ENCODE results near the gene FAM50B. TPM values are rescaled to one million over a fixed set of nuclear protein-coding genes. Genes with fewer than 3 reads are reported as not detected.
A peak's percentile ranks its signal among the peaks of the same experiment; 100 is the strongest.

Gene FAM50B
- total RNA-seq, 1 donor from 2014 or later, result 5.0 TPM

GRCh38 chr6:3820563-3820962 lies 28.6 kb upstream of the FAM50B start:
- DNase-seq, result peak; percentile 44

- DNase-seq, result no peak
Measured at GRCh38 chr6:3822747-3823445, 26.3 kb upstream of the FAM50B start.

- no peak for DNase-seq
Measured at GRCh38 chr6:3823671-3824070, 25.5 kb upstream of the FAM50B start.

- no peak for DNase-seq
Measured at GRCh38 chr6:3825331-3825831, 23.8 kb upstream of the FAM50B start.

DNA sequence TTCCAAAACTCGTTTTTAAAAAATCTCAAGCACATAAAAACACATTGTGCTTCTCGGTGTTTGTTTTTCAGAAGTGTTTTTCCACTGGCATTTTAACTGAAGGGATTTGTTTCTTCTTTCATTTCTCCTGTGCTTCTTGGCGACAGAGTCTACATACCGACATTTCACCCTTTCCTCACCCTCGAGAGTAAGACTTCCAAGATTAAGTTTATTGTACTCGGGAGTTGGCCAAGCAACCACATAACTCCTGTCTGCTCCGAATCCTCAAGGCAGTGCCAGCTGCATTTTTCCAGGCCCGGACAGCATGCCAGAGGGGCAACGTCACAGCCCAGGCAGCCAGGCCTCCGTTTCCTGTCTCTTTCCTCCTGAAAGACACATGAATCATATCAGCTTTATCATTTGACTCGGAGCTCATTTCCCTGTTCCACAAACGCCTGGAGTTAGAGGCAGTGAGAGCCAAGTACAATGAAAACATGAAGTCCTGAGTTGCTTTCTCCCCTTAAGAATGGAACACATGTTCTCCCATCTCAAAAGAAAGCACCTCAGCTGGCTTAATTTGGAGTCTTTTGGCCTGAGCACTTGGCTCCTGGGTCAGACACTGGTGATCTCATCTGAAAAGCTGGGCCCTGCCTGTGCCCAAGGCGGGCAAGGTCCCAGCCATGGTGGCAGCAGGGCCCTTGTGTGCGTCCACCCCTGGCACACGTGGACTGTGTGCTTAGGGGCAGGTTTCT lies 23.2 kb upstream of the FAM50B start:
- peak; percentile 91 for DNase-seq

DNA sequence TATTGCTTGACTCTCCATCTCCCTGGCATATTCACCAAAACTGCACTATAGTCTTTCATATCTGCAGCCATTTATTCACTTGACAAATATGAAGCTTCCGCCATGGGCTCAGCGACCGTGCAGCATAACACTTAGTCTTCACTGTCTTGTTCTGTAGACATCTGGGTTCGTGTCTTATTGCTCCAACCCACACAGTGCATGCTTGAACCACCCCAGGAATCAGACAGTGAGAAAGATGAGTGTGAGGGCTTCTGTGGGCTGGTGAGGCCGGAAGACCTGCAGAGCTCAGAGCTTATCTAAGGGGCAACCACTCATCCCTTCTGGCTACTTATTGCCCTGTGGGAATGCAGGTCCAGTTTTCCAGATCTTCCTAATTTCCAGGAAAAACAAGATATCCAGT lies 19.9 kb upstream of the FAM50B start:
- no peak for DNase-seq

DNA sequence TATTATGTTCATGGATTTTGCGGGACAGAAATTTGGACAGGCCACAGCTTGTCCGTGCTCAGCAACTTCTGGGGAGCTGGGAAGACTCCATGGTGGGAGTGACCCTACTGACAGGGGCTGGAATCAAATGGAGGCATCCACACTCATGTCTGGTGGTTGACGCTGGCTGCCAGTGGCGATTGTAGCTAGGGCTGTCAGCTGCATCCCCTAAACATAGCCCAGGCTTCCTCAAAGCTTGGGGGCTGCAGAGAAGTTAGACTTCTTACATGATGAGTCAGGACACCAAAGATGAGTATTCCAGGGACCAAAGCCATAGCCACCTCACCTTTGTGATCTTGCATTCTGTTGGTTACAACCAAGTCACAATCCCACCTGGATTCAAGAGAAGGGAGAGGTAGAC lies 18.4 kb upstream of the FAM50B start:
- DNase-seq, result no peak

- no peak for DNase-seq
Measured at GRCh38 chr6:3831761-3832530, 17.2 kb upstream of the FAM50B start.

GRCh38 chr6:3835055-3835731 lies 14.0 kb upstream of the FAM50B start:
- no peak for DNase-seq

GRCh38 chr6:3835785-3836184 lies 13.4 kb upstream of the FAM50B start:
- DNase-seq, result no peak

DNA sequence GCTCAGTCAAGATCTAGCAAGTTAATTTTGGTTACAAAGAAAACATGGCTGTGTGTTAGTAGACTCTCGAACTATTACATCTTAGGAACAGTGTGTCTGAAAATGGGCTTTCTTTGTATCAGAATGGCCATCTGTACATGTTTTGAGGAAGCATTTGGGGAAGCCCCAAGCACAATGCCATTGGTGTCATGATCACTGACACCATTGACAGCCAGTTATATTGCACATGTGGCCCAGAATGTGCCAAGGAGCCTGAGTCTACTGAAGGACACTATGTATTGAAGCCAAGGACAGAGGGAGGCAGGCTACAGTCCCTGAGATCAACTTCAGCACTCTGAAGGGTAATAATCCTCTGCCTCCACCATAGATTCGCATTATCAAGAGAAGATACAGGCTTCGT lies 12.6 kb upstream of the FAM50B start:
- no peak for DNase-seq

DNA sequence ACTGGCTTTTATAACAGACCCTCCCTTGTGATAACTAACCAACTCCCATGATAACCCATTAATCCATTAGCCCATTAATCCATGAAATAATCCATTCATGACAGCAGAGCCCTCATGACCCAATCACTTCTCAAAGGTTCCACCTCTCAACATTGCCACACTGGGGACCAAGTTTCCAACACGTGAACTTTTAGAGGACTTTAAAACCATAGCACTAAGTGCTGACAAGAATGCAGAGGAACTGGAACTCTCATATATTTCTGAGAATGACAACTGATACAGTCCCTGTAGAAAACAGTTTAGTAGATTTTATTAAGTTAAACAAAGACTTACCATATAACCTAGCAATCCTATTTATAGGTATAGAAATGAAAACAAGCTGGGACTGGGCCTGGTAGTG lies 11.4 kb upstream of the FAM50B start:
- DNase-seq, result no peak

GRCh38 chr6:3838992-3839867 lies 9.9 kb upstream of the FAM50B start:
- no peak for DNase-seq

DNA sequence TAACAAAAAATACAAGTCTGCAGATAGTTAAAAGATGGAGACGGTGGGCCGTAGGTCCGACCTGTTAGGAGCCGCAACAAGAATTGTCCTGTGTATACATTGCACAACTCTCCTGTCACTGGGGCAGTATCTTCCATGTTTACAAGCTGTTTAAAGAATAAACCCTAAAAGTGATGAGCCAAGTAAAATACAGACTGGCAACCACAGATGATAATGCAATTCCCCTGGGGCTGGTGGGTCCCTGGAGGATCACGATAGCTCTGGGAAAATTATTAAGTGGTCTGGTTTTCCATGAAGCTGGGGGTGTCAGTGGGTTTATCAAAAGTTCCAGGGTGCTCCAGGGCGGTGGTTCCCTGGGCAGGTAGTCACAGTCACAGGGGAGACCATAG lies 8.1 kb upstream of the FAM50B start:
- DNase-seq, result no peak

GRCh38 chr6:3841711-3842565 lies 7.2 kb upstream of the FAM50B start:
- peak; percentile 64 for DNase-seq

DNA sequence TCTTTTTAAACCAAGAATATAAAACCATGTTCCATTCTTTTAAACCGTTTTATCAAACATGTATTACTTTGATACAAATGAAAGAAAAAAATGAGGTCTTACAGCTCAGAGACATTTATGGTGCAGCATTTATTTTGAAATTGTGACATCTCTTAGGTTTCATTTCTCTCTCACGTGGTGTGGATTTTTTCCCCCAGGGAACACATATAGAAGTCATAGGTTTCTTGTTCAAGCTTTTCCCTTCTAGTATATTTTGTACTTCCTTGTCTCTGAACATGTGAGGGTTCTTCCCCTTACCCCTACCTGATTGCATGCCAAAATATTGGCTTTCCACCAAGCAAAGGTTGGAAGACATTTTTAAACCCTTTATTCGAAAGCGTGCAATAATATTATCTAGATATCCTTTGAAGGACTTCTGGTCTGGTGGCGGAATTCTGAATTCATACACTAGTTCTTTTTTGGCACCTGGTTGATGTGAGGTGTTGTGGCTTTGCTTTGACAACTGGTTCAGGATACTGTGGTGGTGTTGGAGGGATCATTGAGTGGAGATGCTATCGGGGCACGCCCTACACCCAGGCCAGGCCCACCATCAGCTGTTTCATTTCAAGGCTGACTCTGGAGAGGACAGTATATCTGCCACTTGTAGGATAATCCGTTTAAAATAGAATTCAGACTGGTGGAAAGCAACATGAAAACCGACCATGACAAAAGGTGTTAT lies 5.6 kb upstream of the FAM50B start:
- DNase-seq, result no peak

DNA sequence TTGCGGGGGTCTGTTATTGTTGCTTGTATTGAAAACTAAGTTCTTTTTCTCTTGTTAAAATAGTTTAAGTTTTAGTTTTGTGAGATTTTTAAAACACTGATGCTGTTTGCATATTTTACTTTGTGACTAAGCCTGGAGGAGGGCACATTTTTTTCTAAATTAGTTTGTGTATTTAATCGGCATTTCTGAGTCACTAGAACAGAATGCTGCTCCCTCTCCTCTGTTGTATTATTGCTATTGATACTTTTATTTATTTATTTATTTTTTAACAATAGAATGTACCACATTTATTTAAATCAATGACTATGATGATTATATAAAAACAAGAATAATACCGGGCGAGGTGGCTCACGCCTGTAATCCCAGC lies 5.1 kb upstream of the FAM50B start:
- DNase-seq, result no peak

GRCh38 chr6:3847521-3847920 lies 1.7 kb upstream of the FAM50B start:
- DNase-seq, result no peak

DNA sequence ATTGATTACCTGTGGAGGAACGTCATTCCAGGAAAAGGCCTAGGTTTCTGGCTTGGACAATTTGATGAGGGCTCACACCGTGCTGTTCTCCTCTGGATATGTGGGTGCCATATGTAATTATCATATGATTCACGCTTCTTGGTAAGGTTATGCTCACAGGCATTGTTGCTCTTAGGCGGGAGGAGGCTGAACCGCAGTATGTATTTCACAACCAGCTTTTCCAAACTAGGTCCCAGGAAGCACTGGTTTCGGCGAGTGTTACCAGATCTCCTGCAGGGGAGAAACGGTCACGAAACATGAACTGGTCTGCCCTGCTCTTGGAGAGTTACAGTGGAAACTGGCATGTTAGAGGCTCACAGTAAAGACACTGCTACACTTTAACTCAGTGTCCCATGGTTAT lies 793 bp upstream of the FAM50B start:
- DNase-seq, result no peak

All from skin of body (tissue), 2 donors.